ENCODE data around the gene GLB1L.
A peak's percentile ranks its signal among the peaks of the same experiment; 100 is the strongest.
"Not testable (repeated sequence)": the region's sequence is repeated elsewhere in the genome, so short reads cannot be mapped to it uniquely, and the experiment has no call there.

Gene GLB1L

DNA sequence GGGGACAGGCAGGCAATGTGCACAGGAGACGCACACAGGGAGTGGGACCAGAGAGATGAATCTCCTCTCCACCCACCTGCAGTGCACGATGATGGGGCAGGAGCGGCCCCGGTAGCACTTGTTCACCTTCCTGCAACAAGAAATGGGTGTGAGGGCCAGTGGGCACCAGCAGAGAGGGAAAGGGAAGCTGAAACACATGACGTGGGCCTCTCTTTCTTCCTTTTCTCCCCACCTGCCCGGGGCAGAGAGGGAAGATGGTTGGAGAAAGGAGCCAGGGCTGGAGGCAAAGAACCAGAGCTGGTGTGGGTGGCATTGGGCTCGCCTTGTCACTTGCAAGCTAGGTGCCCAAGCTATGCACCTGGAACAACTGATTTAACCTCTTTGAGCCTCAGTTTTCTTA is 46.1 kb upstream of the GLB1L start:
- no peak for DNase-seq

DNA sequence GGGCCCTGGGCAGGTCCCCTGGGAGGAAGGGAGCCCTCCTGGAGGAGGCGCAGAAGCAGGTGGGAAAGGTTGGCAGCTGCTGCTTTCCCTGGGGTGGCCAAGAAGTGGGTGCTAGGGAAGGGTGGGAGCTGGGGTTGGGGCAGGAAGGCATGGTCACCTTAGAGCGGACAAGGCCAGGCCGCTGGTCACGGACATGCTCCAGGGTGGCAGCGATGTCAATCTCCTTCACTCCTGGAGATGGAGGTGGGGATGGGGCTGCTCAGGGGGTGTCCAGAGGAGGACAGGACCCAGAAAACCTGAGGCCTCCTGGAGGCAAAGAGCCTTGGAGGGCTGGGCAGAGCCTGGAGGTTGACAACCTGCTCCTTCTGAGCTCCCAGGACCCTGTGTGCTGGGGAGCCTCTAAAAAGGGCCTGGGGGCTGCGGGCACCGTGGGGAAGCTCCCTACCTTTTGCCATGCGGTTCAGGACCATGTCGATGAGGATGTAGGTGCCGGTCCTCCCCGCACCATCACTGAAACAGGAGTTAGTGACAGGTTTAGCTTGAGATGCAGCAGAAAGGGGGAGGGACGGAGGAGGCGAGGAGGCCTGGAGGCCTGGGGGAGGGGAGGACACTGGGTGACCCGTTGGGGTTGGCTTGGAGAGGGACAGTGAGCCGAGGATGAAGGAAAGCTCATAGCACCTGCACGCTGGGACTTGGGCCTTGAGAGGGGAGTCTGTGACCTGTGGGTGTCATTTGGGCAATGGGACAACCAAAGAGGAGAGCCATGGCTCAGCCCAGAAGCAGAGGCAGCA is 45.3 kb upstream of the GLB1L start:
- peaks cover 43% of the 10 kb centered on the region for H3K27me3 Mint-ChIP-seq (ENCODE audit: low read depth, poor library complexity)
- no peak overlapping the region for H3K4me3 Mint-ChIP-seq
- H3K36me3 Mint-ChIP-seq (ENCODE audit: low read depth), result no peaks in the 10 kb centered on the region
- H3K4me1 Mint-ChIP-seq, result peaks cover 20% of the 10 kb centered on the region
- TF ChIP-seq, protein P1, sequence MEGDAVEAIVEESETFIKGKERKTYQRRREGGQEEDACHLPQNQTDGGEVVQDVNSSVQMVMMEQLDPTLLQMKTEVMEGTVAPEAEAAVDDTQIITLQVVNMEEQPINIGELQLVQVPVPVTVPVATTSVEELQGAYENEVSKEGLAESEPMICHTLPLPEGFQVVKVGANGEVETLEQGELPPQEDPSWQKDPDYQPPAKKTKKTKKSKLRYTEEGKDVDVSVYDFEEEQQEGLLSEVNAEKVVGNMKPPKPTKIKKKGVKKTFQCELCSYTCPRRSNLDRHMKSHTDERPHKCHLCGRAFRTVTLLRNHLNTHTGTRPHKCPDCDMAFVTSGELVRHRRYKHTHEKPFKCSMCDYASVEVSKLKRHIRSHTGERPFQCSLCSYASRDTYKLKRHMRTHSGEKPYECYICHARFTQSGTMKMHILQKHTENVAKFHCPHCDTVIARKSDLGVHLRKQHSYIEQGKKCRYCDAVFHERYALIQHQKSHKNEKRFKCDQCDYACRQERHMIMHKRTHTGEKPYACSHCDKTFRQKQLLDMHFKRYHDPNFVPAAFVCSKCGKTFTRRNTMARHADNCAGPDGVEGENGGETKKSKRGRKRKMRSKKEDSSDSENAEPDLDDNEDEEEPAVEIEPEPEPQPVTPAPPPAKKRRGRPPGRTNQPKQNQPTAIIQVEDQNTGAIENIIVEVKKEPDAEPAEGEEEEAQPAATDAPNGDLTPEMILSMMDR (IDR thresholded peaks at IDR 0.05), result no peak
- H3K27ac Mint-ChIP-seq, result peak overlapping the region; percentile 71
- DNase-seq, result no peak
- H3K9me3 Mint-ChIP-seq, result no peaks in the 10 kb centered on the region

More for the DNA sequence above, 46.1 kb upstream of the GLB1L start:
- H3K4me3 Mint-ChIP-seq, result no peak overlapping the region
- no peaks in the 10 kb centered on the region for H3K9me3 Mint-ChIP-seq
- H3K4me1 Mint-ChIP-seq, result peaks cover 14% of the 10 kb centered on the region
- H3K36me3 Mint-ChIP-seq (ENCODE audit: low read depth), result no peaks in the 10 kb centered on the region
- no peak overlapping the region for H3K27ac Mint-ChIP-seq
- H3K27me3 Mint-ChIP-seq (ENCODE audit: low read depth, poor library complexity), result peaks cover 47% of the 10 kb centered on the region
- TF ChIP-seq, protein P1 (IDR thresholded peaks at IDR 0.05), result no peak

DNA sequence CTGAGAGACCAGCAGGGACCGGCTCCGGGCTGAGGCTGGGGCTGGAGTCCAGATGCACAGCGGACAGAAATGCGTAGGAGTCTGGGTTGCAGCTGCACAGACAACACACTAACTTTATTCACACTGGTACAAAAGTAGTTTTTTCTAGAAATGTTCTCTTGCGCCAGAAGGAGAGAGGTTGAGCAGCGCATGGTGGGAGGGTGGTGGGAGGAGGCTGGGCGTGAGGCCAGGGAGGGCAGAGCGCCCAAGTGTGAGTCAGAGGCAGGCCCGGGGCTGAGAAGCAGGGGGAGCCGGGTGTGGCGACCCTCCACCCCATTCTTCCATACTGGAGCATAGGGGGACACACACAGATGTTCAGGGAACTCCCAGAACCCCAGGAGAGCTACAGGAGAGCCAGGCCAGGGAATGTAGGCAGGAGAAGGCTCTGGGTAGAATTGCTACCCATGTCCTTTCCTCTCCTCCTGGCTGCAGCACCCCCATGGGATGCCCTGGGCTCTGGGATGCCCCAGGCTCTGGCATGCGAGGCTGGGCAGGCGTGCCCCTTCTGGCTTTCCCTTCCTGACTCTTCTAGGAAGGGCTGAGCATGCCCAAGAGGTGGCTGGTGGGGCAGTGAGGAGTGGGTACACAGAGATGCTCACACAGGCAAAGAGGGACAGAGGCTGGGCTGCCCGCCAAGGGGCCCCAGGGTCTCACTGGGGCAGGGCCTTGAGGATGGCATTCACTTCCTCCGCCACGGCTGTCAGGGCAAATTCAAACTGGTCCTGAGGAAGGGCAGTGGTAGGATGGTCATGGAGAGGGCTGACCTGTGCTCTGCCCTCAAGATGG is 44.5 kb upstream of the GLB1L start:
- Mint-ChIP-seq H3K4me3 (no peak overlapping the region), H3K4me1 (peaks cover 23% of the 10 kb centered on the region), H3K9me3 (no peaks in the 10 kb centered on the region), H3K27me3 (ENCODE audit: low read depth, poor library complexity) (peaks cover 36% of the 10 kb centered on the region), H3K27ac (no peak overlapping the region), H3K36me3 (ENCODE audit: low read depth) (no peaks in the 10 kb centered on the region)
- DNase-seq, result no peak
- TF ChIP-seq, protein P1 (IDR thresholded peaks at IDR 0.05), result no peak

DNA sequence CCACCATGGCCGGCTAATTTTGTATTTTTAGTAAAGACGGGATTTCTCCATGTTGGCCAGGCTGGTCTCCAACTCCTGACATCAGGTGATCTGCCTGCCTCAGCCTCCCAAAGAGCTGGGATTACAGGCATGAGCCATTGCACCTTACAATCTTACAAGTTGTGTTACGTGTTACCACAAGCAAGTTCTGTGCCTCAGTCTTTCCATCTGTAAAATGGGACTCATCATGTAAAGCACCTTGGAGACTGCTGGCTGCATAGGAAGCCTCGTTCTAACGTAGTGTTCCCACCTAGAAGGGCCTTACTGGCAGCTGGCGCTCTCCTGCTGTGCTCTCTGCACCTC is 43.9 kb upstream of the GLB1L start:
- H3K4me1 Mint-ChIP-seq, result peaks cover 20% of the 10 kb centered on the region
- no peaks in the 10 kb centered on the region for H3K9me3 Mint-ChIP-seq
- TF ChIP-seq, protein P1 (IDR thresholded peaks at IDR 0.05), result no peak
- no peak for DNase-seq
- no peaks in the 10 kb centered on the region for H3K36me3 Mint-ChIP-seq (ENCODE audit: low read depth)
- no peak overlapping the region for H3K27ac Mint-ChIP-seq
- peaks cover 32% of the 10 kb centered on the region for H3K27me3 Mint-ChIP-seq (ENCODE audit: low read depth, poor library complexity)
- no peak overlapping the region for H3K4me3 Mint-ChIP-seq

DNA sequence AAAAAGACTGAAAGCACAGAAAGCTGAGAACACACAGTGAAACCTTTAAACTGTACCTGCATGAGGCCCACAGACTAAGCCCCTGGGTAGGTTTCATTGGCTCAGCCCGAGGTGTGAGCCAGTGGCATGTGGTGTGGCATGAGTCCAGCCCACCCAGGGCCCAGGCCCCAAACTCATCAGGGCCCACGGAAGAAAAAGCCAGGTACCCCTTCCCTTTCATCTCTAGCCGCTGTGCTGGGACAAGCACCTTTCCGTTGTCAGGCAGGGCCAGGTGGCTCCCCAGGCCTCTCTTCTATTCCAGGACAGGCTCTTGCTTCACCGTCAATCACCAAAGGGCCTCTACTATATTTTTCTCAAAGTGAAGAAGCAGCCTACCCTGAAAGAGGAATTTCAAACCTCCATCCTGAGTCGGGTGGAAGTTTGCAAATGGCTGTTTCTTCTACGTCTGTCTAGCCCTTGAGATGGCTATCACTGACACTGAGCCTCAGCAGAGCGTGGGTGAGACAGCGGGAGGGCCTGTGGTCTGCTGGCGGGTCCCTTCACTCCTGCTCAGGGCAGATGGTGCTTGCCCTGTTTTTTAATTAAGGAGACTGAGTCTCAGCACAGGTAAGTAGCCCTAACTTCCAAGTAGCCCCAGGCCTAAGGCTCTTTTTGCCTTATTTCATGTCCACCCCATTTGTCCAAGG is 42.5 kb upstream of the GLB1L start:
- no peak for DNase-seq
- Mint-ChIP-seq H3K4me3 (no peak overlapping the region), H3K36me3 (ENCODE audit: low read depth) (peaks cover 6% of the 10 kb centered on the region), H3K27me3 (ENCODE audit: low read depth, poor library complexity) (peaks cover 17% of the 10 kb centered on the region), H3K27ac (peak overlapping the region; percentile 39), H3K4me1 (peaks cover 20% of the 10 kb centered on the region), H3K9me3 (no peaks in the 10 kb centered on the region)
- TF ChIP-seq, protein P1 (IDR thresholded peaks at IDR 0.05), result no peak

DNA sequence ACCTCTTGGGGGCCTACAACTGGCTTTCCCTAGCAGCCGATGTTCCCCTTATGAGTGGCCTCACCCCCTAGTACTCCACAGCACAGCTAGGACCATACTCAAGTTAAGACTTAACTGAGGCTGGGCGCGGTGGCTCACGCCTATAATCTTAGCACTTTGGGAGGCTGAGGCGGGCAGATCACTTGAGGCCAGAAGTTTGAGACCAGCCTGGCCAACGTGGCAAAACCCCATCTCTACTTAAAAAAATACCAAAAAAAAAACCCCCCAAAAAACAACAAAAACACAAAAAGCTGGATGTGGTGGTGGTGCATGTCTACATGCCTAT is 41.8 kb upstream of the GLB1L start:
- peaks cover 11% of the 10 kb centered on the region for H3K27me3 Mint-ChIP-seq (ENCODE audit: low read depth, poor library complexity)
- DNase-seq; H3K4me3 Mint-ChIP-seq; H3K9me3 Mint-ChIP-seq; H3K36me3 Mint-ChIP-seq (ENCODE audit: low read depth); H3K27ac Mint-ChIP-seq: not testable (repeated sequence)
- H3K4me1 Mint-ChIP-seq, result peaks cover 23% of the 10 kb centered on the region

Data from nephron progenitor cell (in vitro differentiated cells).